MV-4-11 (cell line): ENCODE measurements around the gene TMEM115.
"Not testable (repeated sequence)": the region's sequence is repeated elsewhere in the genome, so short reads cannot be mapped to it uniquely, and the experiment has no call there.

Experiments
- DNase-seq: peaks from one replicate; lab custom pipeline; 2025; lab: John Stamatoyannopoulos, UW

Gene TMEM115

GRCh38 chr3:50316657-50317242, 42.6 kb downstream of the TMEM115 start:
- no peak for DNase-seq

GRCh38 chr3:50314816-50315215, 44.5 kb downstream of the TMEM115 start:
- no peak for DNase-seq

- DNase-seq: no peak
Measured at GRCh38 chr3:50314342-50314741, 45.0 kb downstream of the TMEM115 start.

DNA sequence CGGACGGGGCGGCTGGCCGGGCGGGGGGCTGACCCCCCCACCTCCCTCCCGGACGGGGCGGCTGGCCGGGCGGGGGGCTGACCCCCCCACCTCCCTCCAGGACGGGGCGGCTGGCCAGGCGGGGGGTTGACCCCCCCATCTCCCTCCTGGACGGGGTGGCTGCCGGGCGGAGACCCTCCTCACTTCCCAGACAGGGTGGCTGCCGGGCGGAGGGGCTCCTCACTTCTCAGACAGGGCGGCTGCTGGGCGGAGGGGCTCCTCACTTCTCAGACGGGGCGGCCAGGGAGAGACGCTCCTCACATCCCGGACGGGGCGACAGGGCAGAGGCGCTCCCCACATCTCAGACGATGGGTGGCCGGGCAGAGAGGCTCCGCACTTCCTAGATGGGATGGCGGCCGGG, 47.3 kb downstream of the TMEM115 start:
- not testable (repeated sequence) for DNase-seq
